GM12878 (cell line): ENCODE data around the gene PITPNM3.

Experiments
- CHD2 ChIP-seq: IDR thresholded peaks from 2 replicates; pipeline ENCODE4 v1.6.1; 2011; ENCODE audit warnings: low read depth, low read length, improper control_type of control experiment, borderline replicate concordance
- CTCF ChIP-seq, 3 experiments: IDR thresholded peaks in 2 of 3; conservative IDR thresholded peaks in 1 of 3; 2 replicates each; pipeline ENCODE4 v1.5.1; 2011; ENCODE audit warnings: low read depth in 3 of 3, low read length in 3 of 3, mild to moderate bottlenecking in 3 of 3, control low read depth in 2 of 3, moderate library complexity in 2 of 3, inconsistent platforms in 1 of 3, mixed read lengths in 1 of 3; ENCODE audit not compliant: control insufficient read depth in 2 of 3, insufficient read depth in 1 of 3; ENCODE audit errors: extremely low read depth in 1 of 3
- EED ChIP-seq: sonication (generic); IDR thresholded peaks from 2 replicates; pipeline ENCODE4 v1.6.1; 2016; ENCODE audit warnings: antibody characterized with exemption, low read depth
- EP300 ChIP-seq, 2 experiments: fragments of 150-350 bp in 1 of 2; IDR thresholded peaks; 2 replicates each; pipeline ENCODE4 v1.6.1; 2011 to 2012; ENCODE audit warnings: low read depth in 2 of 2, low read length in 2 of 2, borderline replicate concordance in 1 of 2, improper control_type of control experiment in 1 of 2, inconsistent platforms in 1 of 2; ENCODE audit not compliant: control insufficient read depth in 1 of 2
- EZH2 ChIP-seq: IDR thresholded peaks from 2 replicates; pipeline ENCODE4 v1.6.1; 2012; ENCODE audit warnings: low read depth, mild to moderate bottlenecking, control low read depth, inconsistent platforms, low read length, borderline replicate concordance; ENCODE audit not compliant: control insufficient read depth
- HDAC2 ChIP-seq: fragments of 200-600 bp; sonication (generic); IDR thresholded peaks from 2 replicates; pipeline ENCODE4 v1.6.1; 2017
- SMC3 ChIP-seq: IDR thresholded peaks from 2 replicates; pipeline ENCODE4 v1.6.1; 2011; ENCODE audit warnings: low read length, improper control_type of control experiment, borderline replicate concordance
- STAT3 ChIP-seq: IDR thresholded peaks from 2 replicates; pipeline ENCODE4 v1.6.1; 2011; ENCODE audit warnings: low read depth, low read length, improper control_type of control experiment
- USF2 ChIP-seq: IDR thresholded peaks from 2 replicates; pipeline ENCODE4 v1.6.1; 2011; ENCODE audit warnings: low read depth, low read length, improper control_type of control experiment, borderline replicate concordance
- ZNF274 ChIP-seq: IDR thresholded peaks from one replicate; pipeline ENCODE4 v1.8.0; 2011; ENCODE audit not compliant: insufficient read length, insufficient read depth
- TF ChIP-seq, protein P1 (sequence below): fragments of 450-650 bp; formaldehyde crosslinking; IDR thresholded peaks from 2 replicates; pipeline ENCODE4 v1.4.0; 2020; ENCODE audit warnings: mild to moderate bottlenecking, moderate library complexity
- TF ChIP-seq, protein P2 (sequence below): fragments of 450-650 bp; IDR thresholded peaks from 2 replicates; pipeline ENCODE4 v1.6.1; 2017; ENCODE audit warnings: antibody characterized with exemption, mild to moderate bottlenecking, moderate library complexity
- TF ChIP-seq, protein P3 (sequence below): fragments of 450-650 bp; formaldehyde crosslinking; IDR thresholded peaks from 2 replicates; pipeline ENCODE4 v1.5.0; 2022; ENCODE audit warnings: mild to moderate bottlenecking, missing genetic modification characterization

- TF ChIP-seq EP300 (IDR thresholded peaks at IDR 0.05; ENCODE audit: borderline replicate concordance in 1 of 2, control insufficient read depth in 1 of 2, low read depth in 2 of 2, low read length in 2 of 2) (no peak), EZH2 (no peak), CHD2 (no peak), STAT3 (no peak), CTCF (IDR thresholded peaks at IDR 0.05 in 2 of 3, conservative IDR thresholded peaks at IDR 0.05 in 1 of 3; ENCODE audit: control insufficient read depth in 2 of 3, extremely low read depth in 1 of 3, insufficient read depth in 1 of 3, low read depth in 3 of 3, low read length in 3 of 3) (no peak), EED (no peak), ZNF274 (no peak), SMC3 (no peak), HDAC2 (no peak), USF2 (no peak)
- TF ChIP-seq, protein P1, sequence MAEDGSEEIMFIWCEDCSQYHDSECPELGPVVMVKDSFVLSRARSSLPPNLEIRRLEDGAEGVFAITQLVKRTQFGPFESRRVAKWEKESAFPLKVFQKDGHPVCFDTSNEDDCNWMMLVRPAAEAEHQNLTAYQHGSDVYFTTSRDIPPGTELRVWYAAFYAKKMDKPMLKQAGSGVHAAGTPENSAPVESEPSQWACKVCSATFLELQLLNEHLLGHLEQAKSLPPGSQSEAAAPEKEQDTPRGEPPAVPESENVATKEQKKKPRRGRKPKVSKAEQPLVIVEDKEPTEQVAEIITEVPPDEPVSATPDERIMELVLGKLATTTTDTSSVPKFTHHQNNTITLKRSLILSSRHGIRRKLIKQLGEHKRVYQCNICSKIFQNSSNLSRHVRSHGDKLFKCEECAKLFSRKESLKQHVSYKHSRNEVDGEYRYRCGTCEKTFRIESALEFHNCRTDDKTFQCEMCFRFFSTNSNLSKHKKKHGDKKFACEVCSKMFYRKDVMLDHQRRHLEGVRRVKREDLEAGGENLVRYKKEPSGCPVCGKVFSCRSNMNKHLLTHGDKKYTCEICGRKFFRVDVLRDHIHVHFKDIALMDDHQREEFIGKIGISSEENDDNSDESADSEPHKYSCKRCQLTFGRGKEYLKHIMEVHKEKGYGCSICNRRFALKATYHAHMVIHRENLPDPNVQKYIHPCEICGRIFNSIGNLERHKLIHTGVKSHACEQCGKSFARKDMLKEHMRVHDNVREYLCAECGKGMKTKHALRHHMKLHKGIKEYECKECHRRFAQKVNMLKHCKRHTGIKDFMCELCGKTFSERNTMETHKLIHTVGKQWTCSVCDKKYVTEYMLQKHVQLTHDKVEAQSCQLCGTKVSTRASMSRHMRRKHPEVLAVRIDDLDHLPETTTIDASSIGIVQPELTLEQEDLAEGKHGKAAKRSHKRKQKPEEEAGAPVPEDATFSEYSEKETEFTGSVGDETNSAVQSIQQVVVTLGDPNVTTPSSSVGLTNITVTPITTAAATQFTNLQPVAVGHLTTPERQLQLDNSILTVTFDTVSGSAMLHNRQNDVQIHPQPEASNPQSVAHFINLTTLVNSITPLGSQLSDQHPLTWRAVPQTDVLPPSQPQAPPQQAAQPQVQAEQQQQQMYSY = no peak
- TF ChIP-seq, protein P2, sequence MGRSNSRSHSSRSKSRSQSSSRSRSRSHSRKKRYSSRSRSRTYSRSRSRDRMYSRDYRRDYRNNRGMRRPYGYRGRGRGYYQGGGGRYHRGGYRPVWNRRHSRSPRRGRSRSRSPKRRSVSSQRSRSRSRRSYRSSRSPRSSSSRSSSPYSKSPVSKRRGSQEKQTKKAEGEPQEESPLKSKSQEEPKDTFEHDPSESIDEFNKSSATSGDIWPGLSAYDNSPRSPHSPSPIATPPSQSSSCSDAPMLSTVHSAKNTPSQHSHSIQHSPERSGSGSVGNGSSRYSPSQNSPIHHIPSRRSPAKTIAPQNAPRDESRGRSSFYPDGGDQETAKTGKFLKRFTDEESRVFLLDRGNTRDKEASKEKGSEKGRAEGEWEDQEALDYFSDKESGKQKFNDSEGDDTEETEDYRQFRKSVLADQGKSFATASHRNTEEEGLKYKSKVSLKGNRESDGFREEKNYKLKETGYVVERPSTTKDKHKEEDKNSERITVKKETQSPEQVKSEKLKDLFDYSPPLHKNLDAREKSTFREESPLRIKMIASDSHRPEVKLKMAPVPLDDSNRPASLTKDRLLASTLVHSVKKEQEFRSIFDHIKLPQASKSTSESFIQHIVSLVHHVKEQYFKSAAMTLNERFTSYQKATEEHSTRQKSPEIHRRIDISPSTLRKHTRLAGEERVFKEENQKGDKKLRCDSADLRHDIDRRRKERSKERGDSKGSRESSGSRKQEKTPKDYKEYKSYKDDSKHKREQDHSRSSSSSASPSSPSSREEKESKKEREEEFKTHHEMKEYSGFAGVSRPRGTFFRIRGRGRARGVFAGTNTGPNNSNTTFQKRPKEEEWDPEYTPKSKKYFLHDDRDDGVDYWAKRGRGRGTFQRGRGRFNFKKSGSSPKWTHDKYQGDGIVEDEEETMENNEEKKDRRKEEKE = no peak
- TF ChIP-seq, protein P3, sequence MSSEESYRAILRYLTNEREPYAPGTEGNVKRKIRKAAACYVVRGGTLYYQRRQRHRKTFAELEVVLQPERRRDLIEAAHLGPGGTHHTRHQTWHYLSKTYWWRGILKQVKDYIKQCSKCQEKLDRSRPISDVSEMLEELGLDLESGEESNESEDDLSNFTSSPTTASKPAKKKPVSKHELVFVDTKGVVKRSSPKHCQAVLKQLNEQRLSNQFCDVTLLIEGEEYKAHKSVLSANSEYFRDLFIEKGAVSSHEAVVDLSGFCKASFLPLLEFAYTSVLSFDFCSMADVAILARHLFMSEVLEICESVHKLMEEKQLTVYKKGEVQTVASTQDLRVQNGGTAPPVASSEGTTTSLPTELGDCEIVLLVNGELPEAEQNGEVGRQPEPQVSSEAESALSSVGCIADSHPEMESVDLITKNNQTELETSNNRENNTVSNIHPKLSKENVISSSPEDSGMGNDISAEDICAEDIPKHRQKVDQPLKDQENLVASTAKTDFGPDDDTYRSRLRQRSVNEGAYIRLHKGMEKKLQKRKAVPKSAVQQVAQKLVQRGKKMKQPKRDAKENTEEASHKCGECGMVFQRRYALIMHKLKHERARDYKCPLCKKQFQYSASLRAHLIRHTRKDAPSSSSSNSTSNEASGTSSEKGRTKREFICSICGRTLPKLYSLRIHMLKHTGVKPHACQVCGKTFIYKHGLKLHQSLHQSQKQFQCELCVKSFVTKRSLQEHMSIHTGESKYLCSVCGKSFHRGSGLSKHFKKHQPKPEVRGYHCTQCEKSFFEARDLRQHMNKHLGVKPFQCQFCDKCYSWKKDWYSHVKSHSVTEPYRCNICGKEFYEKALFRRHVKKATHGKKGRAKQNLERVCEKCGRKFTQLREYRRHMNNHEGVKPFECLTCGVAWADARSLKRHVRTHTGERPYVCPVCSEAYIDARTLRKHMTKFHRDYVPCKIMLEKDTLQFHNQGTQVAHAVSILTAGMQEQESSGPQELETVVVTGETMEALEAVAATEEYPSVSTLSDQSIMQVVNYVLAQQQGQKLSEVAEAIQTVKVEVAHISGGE (CRISPR knock-in tag) = no peak
Observed at GRCh38 chr17:6461792-6462524, 94.4 kb downstream of the PITPNM3 start.
